DMS153 treated with DMSO at 0.1 percent for 48 hours (cell line): ENCODE measurements around the gene OR52B6.
"Not testable (repeated sequence)": the region's sequence is repeated elsewhere in the genome, so short reads cannot be mapped to it uniquely, and the experiment has no call there.

Source experiments
- DNase-seq: peaks from one replicate; lab custom pipeline; 2025; ENCODE audit not compliant: unreplicated experiment; lab: John Stamatoyannopoulos, UW

Gene OR52B6, protein sequence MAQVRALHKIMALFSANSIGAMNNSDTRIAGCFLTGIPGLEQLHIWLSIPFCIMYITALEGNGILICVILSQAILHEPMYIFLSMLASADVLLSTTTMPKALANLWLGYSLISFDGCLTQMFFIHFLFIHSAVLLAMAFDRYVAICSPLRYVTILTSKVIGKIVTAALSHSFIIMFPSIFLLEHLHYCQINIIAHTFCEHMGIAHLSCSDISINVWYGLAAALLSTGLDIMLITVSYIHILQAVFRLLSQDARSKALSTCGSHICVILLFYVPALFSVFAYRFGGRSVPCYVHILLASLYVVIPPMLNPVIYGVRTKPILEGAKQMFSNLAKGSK

DNA sequence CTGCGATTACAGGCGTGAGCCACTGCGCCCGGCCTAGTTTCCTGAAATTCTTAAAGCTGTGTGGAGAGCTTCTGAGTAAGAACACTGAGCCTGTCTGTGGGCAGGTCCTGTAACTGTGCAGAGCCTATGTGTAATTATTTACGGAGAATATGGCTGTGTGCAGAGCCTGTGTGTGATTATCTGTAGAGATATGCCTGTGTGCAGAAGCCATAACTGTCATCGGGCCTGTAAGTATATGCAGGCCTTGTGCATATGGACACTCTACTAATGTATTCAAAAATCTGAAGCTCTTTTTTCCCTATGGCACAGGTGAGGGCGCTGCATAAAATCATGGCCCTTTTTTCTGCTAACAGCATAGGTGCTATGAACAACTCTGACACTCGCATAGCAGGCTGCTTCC, at the start of gene OR52B6:
OR52B6 (plus strand) TSS at position 301 of the 400 bp plus-strand sequence; CDS start at position 301, 0 bp downstream.
- DNase-seq = no peak

DNA sequence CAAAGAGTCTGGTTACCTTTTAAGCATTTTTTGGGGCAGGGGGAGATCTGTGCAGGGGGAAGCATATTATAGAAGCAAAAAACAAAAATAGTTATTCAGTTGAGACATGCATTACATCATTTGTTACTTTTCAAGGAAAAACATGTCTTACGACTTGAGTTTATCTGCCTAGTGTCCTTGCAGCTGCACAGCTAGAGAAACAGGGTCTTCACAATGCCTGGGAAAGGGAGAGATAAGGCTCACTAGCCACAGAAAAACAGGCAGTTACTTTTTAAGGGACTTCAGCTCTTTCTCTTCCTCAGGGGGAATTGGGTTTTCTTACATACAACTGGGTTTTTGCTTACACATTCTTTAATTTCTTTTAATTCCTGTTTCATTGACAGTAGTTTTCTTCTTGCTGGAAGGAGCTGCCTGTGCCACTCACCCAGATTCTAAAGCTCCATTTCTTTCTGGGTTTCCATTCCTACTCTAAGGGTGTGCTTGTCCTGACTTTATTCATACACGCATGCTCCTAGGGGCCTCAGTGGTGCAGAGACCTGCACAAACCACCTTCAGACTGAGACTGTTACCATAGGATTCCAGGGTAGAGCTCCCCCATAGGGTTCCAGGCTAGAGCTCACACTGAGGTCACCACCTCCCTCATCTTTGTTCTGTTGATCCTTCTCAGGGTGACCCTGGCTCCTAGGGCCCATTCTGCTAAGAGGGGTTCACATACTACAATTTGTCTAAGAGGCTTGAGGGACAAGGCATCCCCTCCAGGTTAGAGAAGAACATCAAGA, 49.4 kb upstream of the OR52B6 start:
- DNase-seq = no peak

DNA sequence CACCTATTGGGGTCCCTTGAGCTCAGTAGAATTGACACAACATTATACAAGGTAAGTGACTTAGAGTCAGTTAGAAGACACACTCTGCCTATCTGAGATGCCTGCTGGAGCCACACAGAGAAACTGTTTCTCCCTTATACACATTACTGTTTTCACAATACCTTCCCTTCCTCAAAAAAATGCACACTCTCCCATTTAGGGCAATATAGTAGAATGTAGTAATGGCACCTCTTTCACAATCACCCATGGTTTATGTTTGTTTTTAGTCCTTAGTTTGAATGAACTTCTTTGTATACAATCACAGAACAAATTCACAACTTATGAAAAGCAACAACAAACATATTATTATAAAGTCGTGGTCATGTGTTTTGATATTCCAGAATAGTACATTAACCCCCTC, 46.6 kb upstream of the OR52B6 start:
- no peak for DNase-seq

DNA sequence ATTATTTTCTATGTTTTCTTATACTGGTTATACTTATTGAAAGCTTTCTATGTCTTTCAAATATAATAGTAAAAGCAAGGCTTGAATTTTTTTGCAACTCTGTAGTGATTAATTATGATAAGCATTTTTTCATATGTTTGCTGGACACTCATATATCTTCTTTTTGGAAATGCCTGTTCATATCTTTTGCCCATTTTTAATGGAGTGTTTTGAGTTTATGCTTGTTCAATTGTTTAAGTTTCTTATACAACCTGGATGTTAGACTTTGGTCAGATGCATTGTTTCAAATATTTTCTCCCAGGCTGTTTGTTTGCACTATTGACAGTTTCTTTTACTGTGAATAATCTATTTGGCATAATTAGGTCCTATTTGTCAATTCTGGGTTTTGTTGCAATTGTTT, 44.2 kb upstream of the OR52B6 start:
- DNase-seq = no peak

DNA sequence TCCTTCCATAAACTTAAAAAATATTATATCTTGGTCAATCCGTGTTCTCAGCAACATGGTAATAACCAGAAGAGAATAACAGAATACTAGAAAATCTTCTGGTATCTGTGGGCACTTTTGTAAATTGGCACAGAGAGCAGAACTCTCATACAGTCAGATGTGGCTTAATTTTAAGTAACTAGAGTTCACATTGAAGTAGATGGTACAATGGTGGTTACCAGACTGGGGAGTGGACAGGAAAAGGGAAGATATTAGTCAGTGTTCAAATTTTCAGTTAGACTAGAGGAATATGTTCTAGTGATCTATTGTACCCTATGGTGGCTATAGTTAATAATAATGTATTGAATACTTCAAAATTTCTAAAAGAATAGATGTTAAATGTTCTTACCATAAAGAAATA, 39.2 kb upstream of the OR52B6 start:
- DNase-seq = no peak

DNA sequence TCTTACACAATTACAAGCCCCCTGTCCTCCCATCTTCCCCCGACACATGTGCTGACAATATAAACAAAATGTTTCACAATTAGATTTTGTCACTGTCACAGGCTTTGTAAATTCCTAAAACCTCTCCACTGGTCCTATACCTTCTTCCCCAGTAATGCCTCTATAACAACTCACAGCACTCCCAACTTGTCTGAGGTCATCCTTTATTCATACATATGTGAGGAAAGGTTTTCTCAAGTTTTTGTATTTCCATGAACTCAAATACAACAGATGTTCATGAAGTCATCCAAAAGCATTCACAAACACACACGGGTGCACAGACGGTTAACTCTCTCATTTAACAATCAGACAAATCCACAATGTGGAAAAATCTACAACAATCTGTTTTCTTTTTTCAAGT, 34.2 kb upstream of the OR52B6 start:
- DNase-seq = no peak

DNA sequence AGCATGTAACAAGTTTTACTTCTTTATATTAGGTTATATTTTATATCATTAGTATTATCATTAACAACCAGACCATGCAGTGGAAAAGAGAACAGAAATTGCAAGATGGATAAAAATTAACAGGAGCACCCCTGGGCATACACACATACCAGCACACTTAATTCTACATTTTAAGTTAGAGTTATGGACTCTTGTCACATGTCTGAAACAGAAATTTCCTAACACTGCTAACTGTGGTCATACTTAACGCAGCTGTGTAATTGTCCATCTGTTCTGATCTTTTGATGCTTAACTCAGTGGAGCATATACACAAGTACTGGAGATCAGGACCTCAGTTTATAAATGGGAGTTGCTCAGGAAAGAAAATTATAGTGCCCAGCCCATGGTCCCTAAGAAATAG, 32.7 kb upstream of the OR52B6 start:
- DNase-seq = no peak

DNA sequence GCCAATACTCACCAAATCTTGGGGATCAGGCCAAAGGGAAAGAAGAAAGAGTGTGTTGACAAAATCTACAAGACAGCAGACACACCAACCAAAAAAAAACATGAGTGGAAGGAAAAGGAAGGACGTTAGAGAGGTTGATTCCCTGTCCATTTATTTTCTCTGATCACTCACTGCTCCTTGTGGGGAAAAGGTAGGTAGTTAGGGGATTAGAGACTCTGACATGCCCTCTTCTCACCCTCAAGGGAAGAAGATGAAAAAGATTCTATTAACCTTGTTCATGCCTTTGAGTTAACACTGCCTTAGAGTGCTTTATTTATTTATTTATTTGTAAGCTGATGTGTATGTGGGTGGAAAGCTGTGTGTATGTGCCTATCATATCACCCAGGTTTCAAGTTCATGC, 32.2 kb upstream of the OR52B6 start, which contains the start of gene OR52H1:
OR52H1 (minus strand) TSS at position 101 of the 400 bp plus-strand sequence. CDS start 3,035 bp downstream, outside the sequence.
- no peak for DNase-seq

DNA sequence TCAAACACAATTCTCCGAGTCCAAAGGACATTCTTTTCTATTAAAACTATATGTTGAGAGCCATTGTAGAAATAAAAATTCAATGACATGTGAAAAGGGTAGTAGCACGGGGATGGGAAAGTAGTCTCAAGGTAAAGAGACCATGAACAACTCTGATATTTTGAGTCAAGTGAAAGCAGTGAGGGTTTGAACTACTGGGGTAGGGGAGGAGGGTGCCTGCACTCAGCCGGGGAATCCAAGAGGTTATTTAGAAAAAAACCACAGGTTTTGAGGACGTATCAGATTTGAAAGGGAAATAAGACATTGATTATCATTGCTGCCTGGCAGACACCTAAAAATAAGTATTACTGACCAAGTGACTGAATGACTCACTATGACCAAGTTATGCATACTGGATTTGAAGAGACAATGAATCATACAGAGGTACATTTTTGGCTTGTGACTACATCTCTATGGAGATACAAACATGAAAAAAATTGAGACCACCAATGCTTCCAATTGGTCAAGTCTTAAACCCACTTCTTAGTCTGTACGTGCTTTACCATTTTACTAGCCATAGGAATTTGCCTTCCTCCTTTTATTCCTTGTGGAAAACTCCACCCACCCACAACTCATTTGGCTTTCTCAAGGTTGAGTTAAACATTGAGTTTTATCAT, 30.1 kb upstream of the OR52B6 start:
- DNase-seq = no peak

DNA sequence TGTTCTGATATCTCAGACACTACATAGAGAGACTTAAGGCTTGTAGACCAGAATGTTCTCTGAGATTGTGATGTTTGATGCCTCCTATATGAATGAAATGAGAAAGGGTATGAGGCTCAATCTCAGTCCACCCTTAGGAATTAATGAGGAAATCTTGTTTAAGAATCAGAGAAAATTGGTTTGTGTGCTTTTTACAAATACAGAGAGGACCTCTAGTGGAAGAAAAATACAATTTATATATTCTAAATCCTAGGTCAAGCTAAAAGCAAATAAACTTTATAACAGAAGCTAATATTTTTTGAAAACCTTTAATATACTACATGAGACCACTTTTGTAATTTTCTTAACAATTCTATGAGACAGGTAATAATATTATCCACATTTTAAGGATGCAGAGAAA, 27.3 kb upstream of the OR52B6 start:
- no peak for DNase-seq

DNA sequence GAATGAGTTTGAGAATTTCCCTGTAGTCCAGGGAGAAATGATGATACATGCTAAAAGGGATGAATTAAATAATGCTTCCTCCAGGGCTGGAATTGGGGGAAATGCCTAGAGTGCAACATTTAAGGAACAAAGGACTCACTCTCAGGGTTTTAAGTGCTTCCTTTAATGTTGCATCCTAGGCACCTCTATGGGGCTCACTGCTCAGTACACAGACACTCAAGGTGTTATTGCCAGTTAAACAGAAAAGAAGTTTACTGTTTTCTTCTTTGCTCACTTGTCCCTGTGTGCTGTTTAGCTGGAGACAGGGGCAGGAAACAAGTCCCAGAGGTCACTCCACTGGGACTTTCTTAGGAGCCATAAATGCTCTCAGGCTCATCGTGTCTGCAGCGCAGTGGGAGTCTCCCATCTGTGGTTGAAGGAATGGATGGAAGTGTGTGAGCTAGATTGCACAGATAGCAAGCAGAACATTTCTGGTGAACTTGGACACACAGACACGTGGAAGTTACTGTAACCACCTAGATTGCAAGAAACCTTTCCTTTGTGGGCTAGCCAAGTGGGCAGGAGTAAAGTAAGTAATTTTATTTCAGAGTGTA, 24.0 kb upstream of the OR52B6 start:
- DNase-seq = no peak

DNA sequence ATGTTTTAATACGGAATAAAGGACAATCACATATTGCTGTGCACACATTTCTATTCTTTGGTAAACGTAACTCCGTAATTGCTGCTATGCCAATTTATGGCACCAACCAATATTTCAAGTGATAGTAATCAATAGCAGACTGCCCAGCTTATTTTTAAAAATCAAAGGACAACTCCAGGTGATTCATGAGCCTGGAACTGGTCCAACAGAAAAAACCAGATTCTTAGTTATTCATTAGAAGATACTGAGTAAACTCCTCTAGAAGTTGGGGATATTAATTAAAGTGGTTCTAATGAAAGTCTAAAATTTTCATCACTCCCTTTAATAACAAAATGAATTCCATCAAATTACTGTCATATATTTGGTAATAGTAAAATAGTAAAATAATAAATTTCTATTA, 22.9 kb upstream of the OR52B6 start:
- DNase-seq = no peak

DNA sequence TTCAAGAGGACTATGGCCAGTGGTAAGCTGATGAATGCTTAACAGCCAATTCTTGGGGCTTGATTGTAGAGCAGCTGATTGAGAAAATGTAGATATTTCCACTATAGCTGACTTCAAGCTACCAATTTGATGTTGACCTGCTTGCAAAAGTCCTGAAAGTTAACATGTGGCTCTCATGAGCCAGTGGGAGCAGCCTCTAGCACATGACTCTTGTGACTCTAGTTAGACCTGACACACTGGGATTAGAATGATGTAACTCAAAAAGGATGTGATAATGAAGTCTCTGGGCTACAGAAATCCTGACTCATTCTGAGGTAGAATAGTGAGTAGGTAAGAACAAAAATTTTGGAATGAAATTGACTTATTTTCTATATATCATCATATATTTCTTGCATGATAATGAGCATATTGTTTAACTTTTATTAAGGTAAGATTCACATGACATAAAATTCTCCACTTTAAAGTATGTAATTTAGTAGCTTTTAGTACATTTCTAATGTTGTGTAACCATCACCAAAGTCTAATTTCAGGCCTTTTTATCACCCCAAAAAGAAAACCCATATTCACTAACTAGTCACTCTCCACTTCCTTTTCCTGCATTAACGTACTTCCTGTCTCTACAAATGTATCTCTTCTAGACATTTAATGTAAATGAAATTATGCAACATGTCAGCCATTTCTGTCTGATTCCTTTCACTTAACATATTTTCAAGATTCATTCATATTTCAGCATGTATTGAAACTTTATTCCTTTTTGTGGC, 16.2 kb upstream of the OR52B6 start:
- DNase-seq = no peak

DNA sequence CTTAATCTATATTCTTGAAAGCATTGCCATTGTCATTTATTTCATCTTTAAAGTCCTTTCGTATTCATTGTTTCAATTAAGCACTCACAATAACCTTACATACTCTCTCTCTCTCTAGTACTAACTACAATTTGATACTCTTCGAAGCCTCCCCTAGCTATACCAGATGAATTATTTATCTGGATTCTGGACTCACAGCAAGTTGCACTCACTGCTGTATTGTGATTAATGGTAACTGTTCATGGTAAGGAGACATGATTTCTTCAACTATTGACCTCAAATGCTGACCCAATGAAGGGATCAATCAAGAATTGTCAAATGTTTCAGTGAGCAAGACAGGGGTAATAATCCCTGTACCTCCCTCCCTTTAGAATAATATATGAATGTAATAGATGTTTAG, 6.0 kb upstream of the OR52B6 start:
- no peak for DNase-seq

DNA sequence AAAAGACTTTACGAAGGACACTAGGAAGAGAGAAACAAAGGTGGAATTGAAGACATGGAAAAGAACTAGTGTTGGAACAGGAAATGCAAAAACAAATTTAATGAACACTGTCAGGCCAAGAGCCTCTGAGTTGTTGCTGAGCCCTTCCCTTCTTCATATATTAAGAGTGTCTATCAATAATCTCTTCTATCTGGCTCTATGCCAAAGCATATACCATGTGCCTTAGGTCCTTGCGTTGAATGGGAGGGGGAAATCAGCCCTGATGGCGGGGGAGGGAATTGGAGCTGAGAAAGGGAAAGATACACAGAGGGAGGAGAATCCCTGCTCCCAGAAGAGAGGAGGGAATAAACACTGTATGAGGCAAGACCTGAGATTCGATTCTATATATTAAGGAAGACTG, 5.5 kb upstream of the OR52B6 start:
- DNase-seq = no peak

DNA sequence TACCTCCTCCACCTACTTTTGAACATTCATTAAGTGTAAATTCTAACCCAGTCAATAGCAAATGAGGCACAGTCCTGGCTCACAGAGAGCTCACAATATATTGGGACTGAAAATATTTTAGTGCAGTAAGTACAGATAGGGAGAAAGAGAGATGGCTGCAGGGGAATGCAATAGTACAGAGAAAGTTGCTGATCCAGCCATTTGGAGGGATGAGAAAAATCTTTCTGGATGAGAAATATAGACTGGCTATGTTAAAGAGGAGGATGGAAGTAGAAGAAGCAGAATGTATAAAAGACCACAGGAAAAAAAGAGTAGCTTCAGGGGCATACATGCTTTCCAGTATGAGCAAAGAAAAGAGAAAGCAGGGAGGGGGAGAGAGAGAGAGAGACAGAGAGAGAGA, 3.6 kb upstream of the OR52B6 start:
- no peak for DNase-seq

DNA sequence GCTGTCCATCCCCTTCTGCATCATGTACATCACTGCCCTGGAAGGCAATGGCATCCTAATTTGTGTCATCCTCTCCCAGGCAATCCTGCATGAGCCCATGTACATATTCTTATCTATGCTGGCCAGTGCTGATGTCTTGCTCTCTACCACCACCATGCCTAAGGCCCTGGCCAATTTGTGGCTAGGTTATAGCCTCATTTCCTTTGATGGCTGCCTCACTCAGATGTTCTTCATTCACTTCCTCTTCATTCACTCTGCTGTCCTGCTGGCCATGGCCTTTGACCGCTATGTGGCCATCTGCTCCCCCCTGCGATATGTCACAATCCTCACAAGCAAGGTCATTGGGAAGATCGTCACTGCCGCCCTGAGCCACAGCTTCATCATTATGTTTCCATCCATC, 337 bp downstream of the OR52B6 start:
- DNase-seq = no peak

DNA sequence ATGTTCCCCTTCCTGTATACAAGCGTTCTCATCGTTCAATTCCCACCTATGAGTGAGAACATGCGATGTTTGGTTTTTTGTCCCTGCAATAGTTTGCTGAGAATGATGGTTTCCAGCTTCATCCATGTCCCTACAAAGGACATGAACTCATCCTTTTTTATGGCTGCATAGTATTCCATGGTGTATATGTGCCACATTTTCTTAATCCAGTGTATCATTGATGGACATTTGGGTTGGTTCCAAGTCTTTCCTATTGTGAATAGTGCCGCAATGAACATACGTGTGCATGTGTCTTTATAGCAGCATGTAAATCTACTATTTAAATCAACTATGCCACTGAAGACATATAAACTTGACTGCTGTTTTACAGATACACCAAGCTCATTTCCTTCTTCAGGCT, 3.8 kb downstream of the OR52B6 start:
- not testable (repeated sequence) for DNase-seq

DNA sequence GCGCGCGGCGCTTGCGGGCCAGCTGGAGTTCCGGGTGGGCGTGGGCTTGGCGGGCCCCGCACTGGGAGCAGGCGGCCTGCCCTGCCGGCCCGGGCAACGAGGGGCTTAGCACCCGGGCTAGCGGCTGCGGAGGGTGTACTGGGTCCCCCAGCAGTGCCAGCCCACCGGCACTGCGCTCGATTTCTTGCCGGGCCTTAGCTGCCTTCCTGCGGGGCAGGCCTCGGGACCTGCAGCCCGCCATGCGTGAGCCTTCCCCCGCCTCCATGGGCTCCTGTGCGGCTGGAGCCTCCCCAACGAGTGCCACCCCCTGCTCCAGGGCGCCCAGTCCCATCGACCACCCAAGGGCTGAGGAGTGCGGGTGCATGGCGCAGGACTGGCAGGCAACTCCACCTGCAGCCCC, 9.2 kb downstream of the OR52B6 start:
- DNase-seq = not testable (repeated sequence)

DNA sequence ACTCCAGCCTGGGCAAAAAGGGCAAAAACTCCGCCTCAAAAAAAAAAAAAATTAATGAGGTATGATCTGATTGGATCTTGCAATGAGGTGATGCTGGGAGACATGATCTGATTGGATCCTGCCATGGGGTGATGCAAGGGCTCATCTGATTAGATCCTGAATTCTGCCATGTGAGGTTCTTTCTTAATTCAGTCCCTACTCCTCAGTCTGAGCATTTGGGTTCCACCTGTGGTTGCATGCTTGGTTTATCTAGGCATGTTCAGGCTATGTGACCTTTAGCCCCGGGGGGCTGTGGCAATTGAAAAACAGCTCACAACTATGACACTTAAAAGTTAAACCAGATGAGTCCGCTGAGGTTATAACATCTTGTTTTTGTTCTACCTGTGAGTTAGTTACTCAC, 10.9 kb downstream of the OR52B6 start:
- no peak for DNase-seq

DNA sequence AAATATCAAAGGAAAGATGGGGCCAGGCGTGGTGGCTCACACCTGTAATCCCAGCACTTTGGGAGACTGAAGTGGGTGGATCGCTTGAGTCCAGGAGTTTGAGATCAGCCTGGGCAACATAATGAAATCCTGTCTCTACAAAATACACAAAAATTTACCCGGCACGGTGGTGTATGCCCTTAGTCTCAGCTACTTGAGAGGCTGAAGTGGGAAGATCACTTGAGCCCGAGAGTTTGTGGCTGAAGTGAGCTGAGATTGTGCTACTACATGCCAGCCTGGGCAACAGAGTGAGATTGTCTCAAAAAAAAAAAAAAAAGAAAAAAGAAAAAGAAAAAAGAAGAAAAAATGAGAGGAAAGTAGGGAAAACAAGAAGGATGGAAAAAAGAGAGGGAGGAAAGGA, 11.9 kb downstream of the OR52B6 start:
- DNase-seq = no peak
